GM12878 (cell line): ENCODE results near the gene TSGA10. TPM values are rescaled to one million over a fixed set of nuclear protein-coding genes. Genes with fewer than 3 reads are reported as not detected.
A peak's percentile ranks its signal among the peaks of the same experiment; 100 is the strongest.

Experiments used
- ATAC-seq: fragments of 200-7000 bp; cut with Tn5 transposase; 3 replicates; pipeline ENCODE4 v1.9.1; 2020; ENCODE audit warnings: mild to moderate bottlenecking, moderate library complexity
- BruUV-seq: library from RNA; stranded (reverse); fragments of 400-500 nt; replicated peaks from 2 replicates; lab custom pipeline; 2021; lab: Mats Ljungman, UMichigan
- CTCF ChIA-PET: fragments of 300-600 bp; sonication (Branson Sonifier 250); formaldehyde crosslinking; extraction: SDS; loops from one replicate; lab custom pipeline; 2021; ENCODE audit warnings: inconsistent platforms; lab: Yijun Ruan, JAX
- POLR2A ChIA-PET: fragments of 350-600 bp; formaldehyde crosslinking; extraction: SDS; loops from one replicate; lab custom pipeline; 2021; ENCODE audit warnings: inconsistent platforms; lab: Charles Lee
- RAD21 ChIA-PET: fragments of 300-600 bp; sonication (Branson Sonifier 250); formaldehyde crosslinking; loops from one replicate; lab custom pipeline; 2023; ENCODE audit warnings: antibody characterized with exemption; ENCODE audit not compliant: unreplicated experiment; lab: Charles Lee
- SMC1A ChIA-PET: fragments of 300-600 bp; sonication (Branson Sonifier 250); formaldehyde crosslinking; loops from one replicate; lab custom pipeline; 2023; ENCODE audit not compliant: unreplicated experiment, uncharacterized antibody; lab: Charles Lee
- DNase-seq: peaks from one replicate; pipeline ENCODE4 v3.0.0-alpha.2; 2011; ENCODE audit warnings: low read depth, low spot score
- FAIRE-seq: peaks from 3 replicates; lab custom pipeline; 2011; peaks lifted over from hg19 to GRCh38; lab: Jason Lieb, UNC
- H2AFZ ChIP-seq: 2 replicates; pipeline ENCODE4 v1.6.0; 2011; ENCODE audit warnings: low read depth, low read length, control low read depth; ENCODE audit not compliant: control insufficient read depth
- H3K27ac ChIP-seq: 2 replicates; pipeline ENCODE4 v1.5.1; 2011; ENCODE audit warnings: control low read depth; ENCODE audit not compliant: control insufficient read depth, insufficient read depth
- H3K27me3 ChIP-seq, 2 experiments: replicated peaks in 1 of 2; 2 replicates each; pipeline versions ENCODE4 v1.6.0 to v1.6.1; 2011; ENCODE audit warnings: low read length in 1 of 2; ENCODE audit not compliant: control insufficient read depth in 2 of 2, insufficient read depth in 2 of 2
- H3K36me3 ChIP-seq, 2 experiments: 2 replicates each; pipeline ENCODE4 v1.5.1; 2011; ENCODE audit warnings: low read length in 1 of 2; ENCODE audit not compliant: control insufficient read depth in 2 of 2, insufficient read depth in 2 of 2
- H3K4me1 ChIP-seq: 2 replicates; pipeline ENCODE4 v1.6.1; 2011; ENCODE audit warnings: mild to moderate bottlenecking, low read length, moderate library complexity, mixed read lengths; ENCODE audit not compliant: control insufficient read depth, insufficient read depth
- H3K4me2 ChIP-seq: 2 replicates; pipeline ENCODE4 v1.6.0; 2011; ENCODE audit warnings: control low read depth; ENCODE audit not compliant: control insufficient read depth, insufficient read depth
- H3K4me3 ChIP-seq: fragments of 200-600 bp; sonication (generic); 2 replicates; pipeline ENCODE4 v1.5.1; 2016
- H3K79me2 ChIP-seq: 2 replicates; pipeline ENCODE4 v1.6.0; 2011; ENCODE audit warnings: low read length; ENCODE audit not compliant: control insufficient read depth, insufficient read depth
- H3K9ac ChIP-seq: 2 replicates; pipeline ENCODE4 v1.8.0; 2011; ENCODE audit warnings: low read length, control low read depth, mixed read lengths; ENCODE audit not compliant: control insufficient read depth, insufficient read depth
- H3K9me3 ChIP-seq: replicated peaks from 3 replicates; pipeline ENCODE4 v1.5.1; 2011; ENCODE audit warnings: mild to moderate bottlenecking, low read length; ENCODE audit not compliant: control insufficient read depth, insufficient read depth
- H4K20me1 ChIP-seq: 2 replicates; pipeline ENCODE4 v1.6.0; 2011; ENCODE audit not compliant: control insufficient read depth, insufficient read depth
- ASH2L ChIP-seq: fragments of 300-600, 200-600 bp; sonication (generic); IDR thresholded peaks from 2 replicates; pipeline ENCODE4 v1.6.1; 2017; ENCODE audit warnings: low read depth, mild to moderate bottlenecking, borderline replicate concordance
- CBX5 ChIP-seq: sonication (generic); IDR thresholded peaks from 2 replicates; pipeline ENCODE4 v1.6.1; 2016; ENCODE audit warnings: low read depth, moderate library complexity, mild to moderate bottlenecking, inconsistent platforms
- ETV6 ChIP-seq, 2 experiments: fragments of 450-650 bp in 1 of 2; IDR thresholded peaks in 1 of 2; conservative IDR thresholded peaks in 1 of 2; 2 replicates each; pipeline ENCODE4 v1.6.1; 2014; ENCODE audit warnings: antibody characterized with exemption in 1 of 2, borderline replicate concordance in 1 of 2, low read depth in 1 of 2, mild to moderate bottlenecking in 1 of 2, moderate library complexity in 1 of 2
- GATAD2B ChIP-seq: fragments of 450-650 bp; conservative IDR thresholded peaks from 2 replicates; pipeline ENCODE4 v1.6.1; 2017; ENCODE audit warnings: low read depth, mild to moderate bottlenecking, moderate library complexity
- HCFC1 ChIP-seq: fragments of 150-350 bp; IDR thresholded peaks from 2 replicates; pipeline ENCODE4 v1.6.1; 2014; ENCODE audit warnings: low read length
- IKZF1 ChIP-seq: fragments of 450-650 bp; conservative IDR thresholded peaks from 2 replicates; pipeline ENCODE4 v1.6.1; 2017; ENCODE audit warnings: antibody characterized with exemption, mild to moderate bottlenecking
- IKZF2 ChIP-seq, 2 experiments: fragments of 450-650 bp; IDR thresholded peaks; 2 replicates each; pipeline ENCODE4 v1.6.1; 2017; ENCODE audit warnings: mild to moderate bottlenecking in 2 of 2, moderate library complexity in 2 of 2
- IRF4 ChIP-seq: IDR thresholded peaks from 2 replicates; pipeline ENCODE4 v1.6.1; 2011; ENCODE audit warnings: low read depth, low read length
- JUND ChIP-seq: IDR thresholded peaks from 2 replicates; pipeline ENCODE4 v1.6.1; 2012; ENCODE audit warnings: low read depth, mild to moderate bottlenecking, low read length, improper control_type of control experiment, moderate library complexity
- PAX5 ChIP-seq: IDR thresholded peaks from 2 replicates; pipeline ENCODE4 v1.6.1; 2011; ENCODE audit warnings: low read depth, low read length, borderline replicate concordance
- PAX8 ChIP-seq: fragments of 450-650 bp; IDR thresholded peaks from 2 replicates; pipeline ENCODE4 v1.6.1; 2017; ENCODE audit warnings: mild to moderate bottlenecking, moderate library complexity
- STAT1 ChIP-seq: fragments of 450-650 bp; conservative IDR thresholded peaks from 2 replicates; pipeline ENCODE4 v1.6.1; 2014; ENCODE audit warnings: antibody characterized with exemption, mild to moderate bottlenecking
- ZNF207 ChIP-seq: fragments of 450-650 bp; IDR thresholded peaks from 2 replicates; pipeline ENCODE4 v1.6.1; 2014; ENCODE audit warnings: antibody characterized with exemption, mild to moderate bottlenecking, borderline replicate concordance
- ZNF24 ChIP-seq: fragments of 450-650 bp; IDR thresholded peaks from 2 replicates; pipeline ENCODE4 v1.6.1; 2017; ENCODE audit warnings: antibody characterized with exemption, mild to moderate bottlenecking
- WGBS: methylation state at CpG from one replicate; pipeline ENCODE4 v1.1.6; 2016; ENCODE audit warnings: low lambda C conversion rate; ENCODE audit not compliant: insufficient replicate concordance, insufficient coverage; ENCODE audit errors: missing lambda C conversion rate; 5-methylcytosine and 5-hydroxymethylcytosine counted together
- in situ Hi-C: fragments of 300-500 bp; cut with MboI; formaldehyde crosslinking; loops from 9 replicates; pipeline ENCODE4 v1.14.3; 2018; ENCODE audit warnings: mixed read lengths
- intact Hi-C: fragments of 100-400 bp; cut with micrococcal nuclease; formaldehyde crosslinking; loops from one replicate; pipeline ENCODE4 v1.14.2; 2022; ENCODE audit not compliant: unreplicated experiment
- polyA plus RNA-seq, 11 experiments: library from polyadenylated mRNA; depleted of rRNA in 4 of 11; unstranded in 6 of 11; stranded (reverse) in 5 of 11; fragments of >200 nt; fragmentation: Nextera tagmentation in 4 of 11; fragmentation: Illumina TruSeq in 1 of 11; extraction: Ambion mirVana in 4 of 11; extraction: Trizol in 1 of 11; gene quantifications; 1 replicate in 1 of 11; 2 replicates in 10 of 11; pipeline versions ENCODE4 v1.2.1 to v1.2.3, GENCODE V29; 2011 to 2016; ENCODE audit warnings: inconsistent platforms in 2 of 11, missing spikeins in 2 of 11, low read depth in 1 of 11
- total RNA-seq, 4 experiments: library from RNA; depleted of rRNA in 3 of 4; stranded (reverse); fragments of >200 nt in 3 of 4; fragmentation: Illumina TruSeq in 1 of 4; extraction: Trizol in 1 of 4; gene quantifications; 2 replicates each; pipeline versions ENCODE4 v1.2.1 to v1.2.3, GENCODE V29; 2013 to 2021
- TF ChIP-seq, protein P1 (sequence below): fragments of 450-650 bp; IDR thresholded peaks from 2 replicates; pipeline ENCODE4 v1.6.1; 2016; ENCODE audit warnings: mild to moderate bottlenecking

The TSGA10 gene
- total and polyA plus RNA-seq, 10 of the 15 experiments (the other 5 are each of a cell fraction or from before 2014, with no cell fraction given) = 5.3 to 13.5 (median 8.6) TPM

DNA sequence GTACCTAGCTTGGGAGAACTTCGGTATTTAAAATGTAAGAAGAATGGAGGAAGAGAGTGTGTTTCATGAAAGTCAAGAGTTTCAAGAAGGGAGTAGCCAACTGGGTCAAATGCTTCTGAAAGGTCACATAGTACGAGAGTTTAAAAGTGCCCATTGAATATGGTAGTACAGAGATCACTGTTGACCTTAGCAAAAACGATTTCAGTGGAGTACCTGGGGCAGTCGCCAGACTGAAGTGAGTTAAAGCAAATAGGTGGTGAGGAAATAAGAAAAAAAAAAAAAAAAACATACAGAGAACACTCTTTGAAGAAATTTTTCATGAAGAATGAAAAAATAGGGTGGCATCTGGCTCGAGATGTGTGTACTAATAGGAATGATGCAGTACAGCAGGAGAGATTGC lies 11.5 kb upstream of the TSGA10 start:
- DNase-seq = no peak
- in situ Hi-C loops (no loop called here), intact Hi-C loops (no loop called here)
- no peaks in the 10 kb centered on the region for H3K4me1 ChIP-seq
- no peak for ATAC-seq
- peaks cover 0 to 21% of the 10 kb centered on the region in 2 experiments; a peak in 2 of 4 replicates for H3K36me3 ChIP-seq
- FAIRE-seq = no peak
- H3K4me2 ChIP-seq = no peak overlapping the region
- H4K20me1 ChIP-seq = no peaks in the 10 kb centered on the region
- H3K9me3 ChIP-seq = no peaks in the 10 kb centered on the region
- no peak overlapping the region for H3K27ac ChIP-seq
- H3K9ac ChIP-seq = no peak overlapping the region
- SMC1A ChIA-PET = interaction anchor here (1.6 kb wide), 1 partner anchor 24 kb away, joined by 3 read pairs; the partner anchor contains the start of gene C2orf15
- no peak overlapping the region for H2AFZ ChIP-seq
- H3K79me2 ChIP-seq = no peaks in the 10 kb centered on the region
- 98% methylated on average over 3 of the region's 5 CpGs for WGBS
- BruUV-seq = no TSS peak
- POLR2A ChIA-PET = interaction anchor here (2.6 kb wide), 1 partner anchor 26 kb away, joined by 8 read pairs; no protein-coding TSS in a partner anchor
- TF ChIP-seq IRF4 (no peak), STAT1 (no peak), HCFC1 (no peak)
- H3K4me3 ChIP-seq = no peak overlapping the region
- RAD21 ChIA-PET = no interaction called here
- CTCF ChIA-PET = interaction anchor here (3.4 kb wide), 1 partner anchor 9 kb away, joined by 24 read pairs; no protein-coding TSS in a partner anchor
- no peaks in the 10 kb centered on the region for H3K27me3 ChIP-seq

DNA sequence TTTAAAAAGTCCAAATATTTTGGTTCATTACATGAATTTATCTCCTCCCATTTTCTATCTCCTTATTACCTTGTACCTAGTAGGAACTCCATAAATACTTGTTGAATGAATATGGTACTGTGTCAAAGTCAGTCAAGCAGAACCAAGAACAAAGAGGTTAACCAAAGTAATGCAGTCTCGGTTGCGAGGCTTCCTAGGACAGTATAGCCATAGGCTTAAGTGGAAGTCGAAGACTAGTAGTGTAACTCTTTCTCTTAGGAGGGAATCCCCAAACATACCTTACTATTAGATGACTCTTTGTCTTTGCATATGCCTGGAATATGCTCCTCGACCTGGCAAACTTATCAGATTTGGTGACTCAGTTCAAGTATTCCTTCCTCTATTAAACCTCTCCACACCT lies 4.9 kb upstream of the TSGA10 start:
- DNase-seq (no peak), ATAC-seq (peak; percentile 39), FAIRE-seq (no peak)
- H3K9me3 ChIP-seq = no peaks in the 10 kb centered on the region
- peaks cover 9% of the 10 kb centered on the region for H3K79me2 ChIP-seq
- H3K4me3 ChIP-seq = no peak overlapping the region
- 95% methylated on average over 4 of the region's 4 CpGs for WGBS
- no peaks in the 10 kb centered on the region for H3K27me3 ChIP-seq
- TF ChIP-seq CBX5 = no peak
- TF ChIP-seq ASH2L = no peak
- no peak for TF ChIP-seq JUND
- TF ChIP-seq, protein P1, sequence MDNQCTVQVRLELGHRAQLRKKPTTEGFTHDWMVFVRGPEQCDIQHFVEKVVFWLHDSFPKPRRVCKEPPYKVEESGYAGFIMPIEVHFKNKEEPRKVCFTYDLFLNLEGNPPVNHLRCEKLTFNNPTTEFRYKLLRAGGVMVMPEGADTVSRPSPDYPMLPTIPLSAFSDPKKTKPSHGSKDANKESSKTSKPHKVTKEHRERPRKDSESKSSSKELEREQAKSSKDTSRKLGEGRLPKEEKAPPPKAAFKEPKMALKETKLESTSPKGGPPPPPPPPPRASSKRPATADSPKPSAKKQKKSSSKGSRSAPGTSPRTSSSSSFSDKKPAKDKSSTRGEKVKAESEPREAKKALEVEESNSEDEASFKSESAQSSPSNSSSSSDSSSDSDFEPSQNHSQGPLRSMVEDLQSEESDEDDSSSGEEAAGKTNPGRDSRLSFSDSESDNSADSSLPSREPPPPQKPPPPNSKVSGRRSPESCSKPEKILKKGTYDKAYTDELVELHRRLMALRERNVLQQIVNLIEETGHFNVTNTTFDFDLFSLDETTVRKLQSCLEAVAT = no peak
- TF ChIP-seq ZNF24 = no peak
- no peak for TF ChIP-seq ZNF207
- no peak for TF ChIP-seq GATAD2B
- peak; percentile 82 for TF ChIP-seq PAX5
- no peak for TF ChIP-seq ETV6 (conservative IDR thresholded peaks at IDR 0.05 in 1 of 2, IDR thresholded peaks at IDR 0.05 in 1 of 2; ENCODE audit: borderline replicate concordance in 1 of 2, low read depth in 1 of 2)
- 0 out of 2 replicates have a peak, but pooled peaks have one; percentile 28 for TF ChIP-seq IKZF1
- TF ChIP-seq IKZF2 (IDR thresholded peaks at IDR 0.05) = peak; percentile 35 to 41; a peak in 2 of 4 replicates
- peak; percentile 96 for TF ChIP-seq PAX8
- peaks cover 0 to 4% of the 10 kb centered on the region in 2 experiments; a peak in 2 of 4 replicates for H3K36me3 ChIP-seq
- ChIA-PET RAD21 (no interaction called here), SMC1A (interaction anchor here (1.1 to 1.7 kb wide), 2 partner anchors 20 to 177 kb away, joined by 3 to 5 read pairs; partner anchors contain the start of gene EIF5B), CTCF (interaction anchor here (1.4 to 2.9 kb wide), 2 partner anchors 14 to 19 kb away, joined by 4 to 11 read pairs; partner anchors contain the start of gene C2orf15), POLR2A (no interaction called here)
- H3K4me1 ChIP-seq = no peaks in the 10 kb centered on the region
- H3K27ac ChIP-seq = no peak overlapping the region
- no peak overlapping the region for H3K9ac ChIP-seq
- no peak overlapping the region for H2AFZ ChIP-seq
- in situ Hi-C loops = no loop called here
- H3K4me2 ChIP-seq = no peak overlapping the region
- H4K20me1 ChIP-seq = no peaks in the 10 kb centered on the region
- intact Hi-C loops = loop anchor here (10.0 kb wide), 1 partner anchor 515 kb away; no protein-coding TSS in a partner anchor
- no TSS peak for BruUV-seq
